GM21447 (cell line): Measurements from ENCODE around the gene VSIR.

Experiments
- ATAC-seq: cut with Tn5 transposase; IDR thresholded peaks from one replicate; pipeline ENCODE4 v1.9.1; 2021; ENCODE audit not compliant: unreplicated experiment

The VSIR gene

DNA sequence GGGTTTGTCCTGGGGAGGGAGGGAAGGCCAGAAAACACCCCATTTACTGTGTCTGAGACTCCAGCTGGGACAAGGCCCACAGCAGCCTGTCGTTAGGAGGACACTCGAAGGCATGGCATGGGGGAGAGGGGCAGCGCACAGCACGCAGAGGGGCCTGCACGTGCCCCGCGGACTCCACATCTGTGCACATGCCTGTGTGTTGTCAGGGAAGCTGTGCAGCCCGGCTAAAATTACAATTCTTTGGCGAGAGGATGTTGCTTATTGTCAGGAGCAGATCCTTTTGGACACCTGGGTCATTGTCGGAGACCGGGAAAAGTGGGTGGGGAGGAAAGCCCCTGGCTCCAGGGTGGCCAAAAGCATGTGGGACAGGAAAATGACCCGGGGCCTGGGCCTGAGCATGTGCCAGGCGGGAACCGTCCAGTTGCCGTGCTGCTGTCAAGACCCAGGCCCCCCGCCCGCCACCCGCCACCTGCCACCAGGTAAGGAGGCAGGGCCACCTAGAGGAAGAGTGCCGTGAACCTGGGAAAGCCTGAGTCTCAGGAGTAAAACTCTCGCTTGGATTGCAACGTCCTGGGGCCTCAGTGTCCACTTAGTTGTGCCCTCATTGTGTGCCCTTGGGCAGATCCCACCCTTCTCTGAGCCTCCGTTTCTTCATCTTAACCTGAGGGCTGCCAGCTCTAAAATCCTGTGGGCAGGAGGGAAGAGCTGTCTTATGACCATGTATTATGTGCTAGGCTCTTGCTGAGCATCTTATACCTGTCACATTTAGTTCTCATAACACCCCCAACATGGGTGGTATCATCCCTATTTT, 7.2 kb downstream of the VSIR start:
- ATAC-seq: no peak

DNA sequence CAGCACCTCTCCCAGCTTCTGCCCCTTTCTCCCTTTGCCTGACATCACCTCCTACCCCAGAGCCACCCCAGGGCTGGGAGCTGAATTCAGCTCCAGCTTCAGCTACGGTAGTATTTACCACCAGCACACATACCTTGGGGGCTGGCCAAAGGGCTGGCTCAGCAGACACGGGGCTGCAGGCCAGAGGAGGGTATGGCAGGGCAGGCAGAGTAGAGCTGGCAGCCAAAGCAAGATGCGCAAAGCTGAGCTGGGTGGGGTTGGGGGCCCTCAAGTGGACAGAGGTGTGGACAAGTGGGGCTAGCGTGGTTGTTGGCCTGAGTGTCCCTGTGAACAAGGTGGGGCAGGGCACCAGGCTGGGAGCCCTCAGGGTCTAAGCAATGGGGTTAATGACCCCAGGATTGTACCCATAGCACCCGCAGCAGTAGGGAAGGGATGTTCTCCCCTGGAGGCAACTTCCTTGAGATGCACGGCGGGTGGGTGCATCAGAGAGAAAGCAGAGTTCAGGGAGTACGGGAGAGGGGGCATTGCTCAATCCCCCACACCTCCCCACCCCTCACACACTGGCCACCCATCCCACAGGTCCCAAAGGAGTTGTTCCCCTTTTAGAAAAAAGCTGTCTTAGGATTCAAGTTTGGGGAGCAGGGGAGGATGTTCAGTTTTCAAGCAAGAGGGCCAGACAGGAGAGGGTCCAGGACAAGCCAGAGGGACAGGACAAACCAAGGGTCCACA, 8.0 kb downstream of the VSIR start:
- no peak for ATAC-seq

GRCh38 chr10:71763352-71764127, 9.8 kb downstream of the VSIR start:
- no peak for ATAC-seq

- ATAC-seq: no peak
Measured at GRCh38 chr10:71762324-71762723, 11.0 kb downstream of the VSIR start.

- ATAC-seq: no peak
Measured at GRCh38 chr10:71761541-71762113, 11.7 kb downstream of the VSIR start.

GRCh38 chr10:71761105-71761511, 12.2 kb downstream of the VSIR start:
- ATAC-seq: no peak

DNA sequence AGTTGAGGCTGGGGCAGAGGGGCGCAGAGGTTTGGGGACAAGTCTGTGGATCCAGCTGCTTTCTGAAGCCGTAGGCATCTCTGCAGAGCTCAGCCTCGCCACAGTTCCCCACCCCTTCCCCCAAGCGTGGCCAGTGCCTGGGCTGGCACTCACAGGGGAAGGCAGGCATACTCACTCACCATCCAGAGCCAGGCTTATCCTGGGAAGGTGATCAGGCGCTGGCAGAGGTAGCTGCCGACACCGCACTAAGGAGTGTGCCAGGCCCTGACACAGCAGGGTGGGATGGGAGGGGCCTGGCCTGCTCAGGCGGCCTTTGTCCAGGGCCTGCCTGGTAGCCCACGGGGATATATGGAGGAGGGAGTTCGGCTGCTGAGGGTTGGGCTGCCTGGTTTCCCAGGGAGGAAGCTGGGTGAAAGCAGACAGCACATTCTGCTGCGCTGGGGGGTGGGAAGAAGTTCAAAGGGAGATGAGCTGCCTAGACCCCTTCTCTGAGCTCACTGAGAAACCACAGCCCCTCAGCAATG, 15.9 kb downstream of the VSIR start:
- ATAC-seq: no peak

DNA sequence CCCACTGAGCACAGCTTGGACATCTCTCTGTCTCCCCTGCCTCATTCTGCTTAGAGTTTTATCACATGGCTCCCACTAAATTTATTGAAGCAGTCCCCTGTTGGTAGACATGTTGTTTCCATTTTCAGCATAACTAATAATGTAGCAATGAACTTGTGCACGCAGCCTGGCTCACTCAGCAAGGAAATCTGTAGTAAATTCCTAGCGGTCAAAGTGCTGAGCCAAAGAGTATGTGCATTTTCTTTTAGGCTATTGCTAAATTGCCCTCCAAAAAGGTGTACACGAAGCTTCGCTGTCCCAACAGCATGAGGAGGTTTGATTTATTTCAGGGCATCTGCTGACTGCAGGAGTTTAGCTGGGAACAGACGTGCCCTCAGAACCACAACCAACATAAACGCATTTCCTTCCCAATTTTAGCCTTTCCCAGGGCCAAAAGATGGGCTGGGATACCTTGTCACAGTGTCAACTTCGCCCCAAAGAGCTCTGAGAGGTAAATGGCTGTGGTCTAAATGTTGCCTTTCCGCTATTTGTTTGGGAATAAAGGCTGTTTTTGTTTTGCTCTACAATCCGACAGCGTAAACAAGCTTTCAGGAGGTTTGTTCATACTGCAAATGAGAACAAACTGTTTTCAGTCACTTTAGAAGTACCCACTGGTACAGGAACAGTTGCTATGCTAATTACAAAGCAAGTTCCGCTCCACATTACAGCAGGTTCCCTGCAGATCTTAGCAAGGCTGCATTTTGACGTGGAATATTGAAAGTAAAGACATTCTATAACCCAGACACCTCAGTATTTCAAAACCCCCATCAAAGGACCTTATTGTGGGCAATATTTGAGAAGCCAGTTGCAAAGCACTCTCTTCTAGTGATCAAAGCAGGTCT, 16.8 kb downstream of the VSIR start:
- ATAC-seq: no peak

- ATAC-seq: no peak
Measured at GRCh38 chr10:71755179-71755879, 18.0 kb downstream of the VSIR start.

- no peak for ATAC-seq
Measured at GRCh38 chr10:71754562-71754961, 18.8 kb downstream of the VSIR start.

GRCh38 chr10:71753960-71754505, 19.3 kb downstream of the VSIR start:
- no peak for ATAC-seq

DNA sequence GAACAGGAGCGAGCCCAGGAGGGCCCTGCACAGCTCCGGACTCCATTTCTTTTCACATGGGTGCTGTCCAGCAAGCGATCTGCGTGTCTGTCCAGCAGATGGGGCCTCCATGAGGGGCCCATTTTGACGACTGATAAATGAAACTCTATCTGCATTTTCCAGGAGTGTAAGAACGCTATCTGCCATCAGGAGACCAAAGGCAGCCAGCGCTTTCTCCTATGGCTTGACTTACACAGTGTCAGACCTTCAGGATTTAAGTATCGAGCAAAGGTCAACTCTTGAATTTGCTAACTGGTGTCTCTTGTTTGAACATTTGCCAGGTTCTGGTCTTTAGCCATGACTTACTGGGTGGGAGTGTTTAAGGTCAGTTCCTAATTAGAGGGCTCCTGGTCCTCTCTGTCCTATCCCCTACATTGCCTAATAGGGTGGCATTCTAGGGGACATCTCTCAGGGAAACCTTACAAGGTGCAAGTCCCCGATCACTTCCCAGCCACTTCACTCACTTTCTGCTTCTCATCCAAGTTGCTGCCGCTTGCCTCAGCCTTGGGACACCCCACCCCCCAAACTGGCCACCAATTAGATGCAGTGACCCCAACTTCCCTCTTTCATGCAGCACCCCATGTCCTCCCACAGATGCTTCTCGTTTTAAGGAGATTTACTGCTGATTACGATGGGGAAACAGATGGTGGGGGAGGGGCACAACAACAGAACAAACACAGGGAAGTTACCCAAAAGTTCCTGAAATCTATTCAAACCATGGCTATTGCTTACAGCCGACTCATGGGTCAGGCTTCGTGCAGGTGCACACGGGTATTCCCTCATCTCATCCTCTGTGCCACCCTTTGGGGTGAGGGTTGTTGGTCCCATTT, 20.0 kb downstream of the VSIR start:
- no peak for ATAC-seq

- ATAC-seq: peak; percentile 34
Measured at GRCh38 chr10:71752391-71753090, 20.8 kb downstream of the VSIR start.

DNA sequence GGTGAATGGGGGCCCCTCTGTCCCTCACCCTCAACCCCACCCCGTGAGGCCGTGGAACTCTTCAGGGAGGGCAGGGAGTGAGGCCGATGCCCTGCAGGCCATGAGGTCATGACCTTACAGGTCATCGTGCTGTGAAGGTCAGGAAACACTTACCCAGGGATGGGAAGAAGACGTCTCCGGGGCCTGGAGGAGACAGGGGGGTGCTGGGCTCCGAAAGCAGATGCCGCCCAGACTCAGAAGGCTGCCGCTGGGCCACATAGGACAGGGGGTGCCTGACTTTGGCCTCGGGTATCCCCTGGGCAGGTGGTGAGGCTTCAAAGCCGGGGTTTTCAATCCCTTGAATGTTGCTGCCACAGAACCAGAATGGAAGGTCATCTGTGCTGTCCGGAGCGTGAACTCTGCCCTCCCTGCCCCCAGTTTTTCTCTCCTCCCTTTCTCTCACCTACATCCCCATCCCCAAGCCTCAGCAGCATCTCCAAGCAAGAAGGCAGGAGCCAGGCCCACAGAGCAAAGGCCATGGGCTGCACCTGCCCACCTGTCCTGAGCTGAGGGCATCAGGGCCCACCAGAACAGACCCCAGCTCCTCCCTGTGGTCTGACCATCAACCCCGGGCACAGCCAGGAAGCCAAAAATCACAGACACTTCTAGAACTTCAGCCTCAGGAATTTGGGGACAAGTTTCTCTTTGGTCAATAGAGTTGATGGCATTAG, 21.6 kb downstream of the VSIR start:
- no peak for ATAC-seq

GRCh38 chr10:71750986-71751385, 22.3 kb downstream of the VSIR start:
- ATAC-seq: no peak

GRCh38 chr10:71750124-71750841, 23.0 kb downstream of the VSIR start:
- ATAC-seq: no peak
